ENCODE results near the gene PIGN. TPM values are rescaled to one million over a fixed set of nuclear protein-coding genes. Genes with fewer than 3 reads are reported as not detected.

Gene PIGN
- total and polyA plus RNA-seq, 2 of the 8 experiments (the other 6 are each of a cell fraction or from before 2014, with no cell fraction given): 20.9 to 26.3 TPM

DNA sequence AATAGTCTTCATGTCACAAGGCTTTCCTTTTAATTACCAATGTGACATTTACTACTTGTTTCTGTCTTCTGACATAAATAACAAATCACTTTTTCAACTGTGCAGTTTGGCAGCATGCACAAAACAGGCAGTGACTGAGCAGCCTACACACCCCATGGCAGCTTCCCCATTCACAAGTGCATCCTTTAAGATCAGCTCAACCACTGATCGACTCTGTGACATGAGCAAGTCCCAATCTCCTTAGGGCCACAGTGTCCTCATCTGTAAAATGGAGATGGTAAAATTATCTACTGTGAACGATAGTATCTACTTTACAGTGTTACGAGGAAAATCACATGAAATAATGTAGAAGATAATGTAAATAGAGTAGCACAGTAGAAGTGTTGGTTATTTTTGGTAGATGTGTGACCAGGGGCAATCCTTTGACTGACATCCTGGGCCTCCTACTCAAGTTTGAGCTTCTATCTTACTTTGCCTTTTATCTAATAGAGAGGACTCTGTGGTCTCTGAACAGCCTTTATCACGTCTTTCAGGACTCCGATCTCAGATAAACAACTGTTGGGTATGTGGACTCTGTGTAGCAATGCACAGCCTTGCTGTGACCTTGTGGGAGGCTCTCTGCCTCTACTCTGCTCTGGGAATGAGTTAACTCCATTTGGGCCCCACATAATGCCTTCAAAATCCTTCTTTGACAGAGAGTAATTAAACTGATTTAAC is 120.6 kb downstream of the PIGN start:
- H4K20me1 ChIP-seq (replicated peaks in 1 of 2; ENCODE audit: control insufficient read depth in 1 of 2, insufficient read depth in 2 of 2, low read length in 2 of 2): peaks cover 0 to 4% of the 10 kb centered on the region in 2 experiments
- H3K4me1 ChIP-seq (replicated peaks in 1 of 4; ENCODE audit: control insufficient read depth in 3 of 4, insufficient read depth in 4 of 4, low read length in 3 of 4): no peaks in the 10 kb centered on the region
- H3K23ac ChIP-seq (ENCODE audit: insufficient read length): no peak overlapping the region
- no peak overlapping the region for H3K18ac ChIP-seq (ENCODE audit: extremely low read depth, low read length)
- POLR2A ChIA-PET (ENCODE audit: partially characterized antibody): no interaction called here
- no peaks in the 10 kb centered on the region for H3K23me2 ChIP-seq (ENCODE audit: low read depth, low read length)
- no peak overlapping the region for H3K14ac ChIP-seq (ENCODE audit: insufficient read length)
- H4K8ac ChIP-seq (ENCODE audit: extremely low read depth, insufficient read depth, low read length): no peak overlapping the region
- H3K27me3 ChIP-seq (replicated peaks in 1 of 4; ENCODE audit: control insufficient read depth in 3 of 4, extremely low read depth in 1 of 4, insufficient read depth in 3 of 4, low read length in 3 of 4): no peaks in the 10 kb centered on the region
- H3K4me3 ChIP-seq (ENCODE audit: extremely low read depth in 1 of 4, insufficient read depth in 2 of 4, low read depth in 3 of 4, low read length in 4 of 4): no peak overlapping the region
- no peak overlapping the region for H3K4ac ChIP-seq (replicated peaks; ENCODE audit: insufficient read length, low read depth, low read length)
- CTCF ChIA-PET (ENCODE audit: partially characterized antibody): interaction anchor here (0.5 kb wide), 1 partner anchor 1297 kb away, joined by 3 read pairs; no protein-coding TSS in a partner anchor
- no peak overlapping the region for H2BK12ac ChIP-seq (ENCODE audit: low read depth, low read length)
- no peak overlapping the region for H3K56ac ChIP-seq (replicated peaks; ENCODE audit: insufficient read length, low read depth, low read length)
- H4K5ac ChIP-seq (ENCODE audit: insufficient read length, low read depth, low read length): no peak overlapping the region
- H3K9ac ChIP-seq (replicated peaks in 1 of 4; ENCODE audit: extremely low read depth in 1 of 4, low read depth in 3 of 4, low read length in 3 of 4): no peak overlapping the region
- no peaks in the 10 kb centered on the region for H3K36me3 ChIP-seq (ENCODE audit: control insufficient read depth in 2 of 4, insufficient read depth in 4 of 4, low read length in 3 of 4)
- H2AK5ac ChIP-seq (ENCODE audit: low read depth, low read length): no peak overlapping the region
- no peak for FAIRE-seq
- H4K91ac ChIP-seq (replicated peaks; ENCODE audit: insufficient read length, low read length): no peak overlapping the region
- no peak overlapping the region for H2BK20ac ChIP-seq (ENCODE audit: low read length)
- H3K4me2 ChIP-seq (ENCODE audit: insufficient read depth in 1 of 2, low read depth in 2 of 2, low read length in 2 of 2): no peak overlapping the region
- H3K27ac ChIP-seq (ENCODE audit: low read depth, low read length): no peak overlapping the region
- H2AFZ ChIP-seq (ENCODE audit: low read length): no peak overlapping the region
- H2BK120ac ChIP-seq (replicated peaks; ENCODE audit: low read depth, low read length): no peak overlapping the region
- H3K9me3 ChIP-seq (ENCODE audit: insufficient read depth in 2 of 2, low read depth in 1 of 2, low read length in 1 of 2): no peaks in the 10 kb centered on the region
- no peak overlapping the region for H2BK5ac ChIP-seq (ENCODE audit: low read depth, low read length)
- H3K79me2 ChIP-seq (ENCODE audit: control insufficient read depth in 1 of 2, insufficient read depth in 2 of 2, low read length in 2 of 2): no peaks in the 10 kb centered on the region
- TF ChIP-seq HDAC2 (IDR thresholded peaks at IDR 0.05; ENCODE audit: borderline replicate concordance in 1 of 2, low read depth in 2 of 2, low read length in 2 of 2): no peak
- no peak for TF ChIP-seq CBX5 (IDR thresholded peaks at IDR 0.05; ENCODE audit: low read depth, low read length)
- TF ChIP-seq FOSL1 (IDR thresholded peaks at IDR 0.05; ENCODE audit: insufficient read depth, low read depth, low read length): no peak
- TF ChIP-seq SIX5 (IDR thresholded peaks at IDR 0.05; ENCODE audit: low read depth, low read length): no peak
- TF ChIP-seq SP4 (IDR thresholded peaks at IDR 0.05; ENCODE audit: low read length): no peak
- no peak for TF ChIP-seq SAP30 (IDR thresholded peaks at IDR 0.05; ENCODE audit: insufficient read depth, insufficient replicate concordance, low read length)
- no peak for TF ChIP-seq EP300 (IDR thresholded peaks at IDR 0.05; ENCODE audit: borderline replicate concordance in 1 of 2, low read depth in 2 of 2, low read length in 2 of 2)
- TF ChIP-seq, protein P1, sequence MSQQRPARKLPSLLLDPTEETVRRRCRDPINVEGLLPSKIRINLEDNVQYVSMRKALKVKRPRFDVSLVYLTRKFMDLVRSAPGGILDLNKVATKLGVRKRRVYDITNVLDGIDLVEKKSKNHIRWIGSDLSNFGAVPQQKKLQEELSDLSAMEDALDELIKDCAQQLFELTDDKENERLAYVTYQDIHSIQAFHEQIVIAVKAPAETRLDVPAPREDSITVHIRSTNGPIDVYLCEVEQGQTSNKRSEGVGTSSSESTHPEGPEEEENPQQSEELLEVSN (IDR thresholded peaks at IDR 0.05): no peak
- TF ChIP-seq TCF12 (IDR thresholded peaks at IDR 0.05; ENCODE audit: low read depth, low read length): no peak
- no peak for TF ChIP-seq TBP (IDR thresholded peaks at IDR 0.05; ENCODE audit: low read depth, low read length)
- 96% methylated on average over 5 of the region's 5 CpGs; no CpG with 5 or more reads in 1 of the 2 experiments for WGBS, 2 experiments (ENCODE audit: extremely low coverage in 1 of 2, insufficient coverage in 1 of 2, insufficient read length in 1 of 2, insufficient replicate concordance in 2 of 2, low coverage in 1 of 2, low lambda C conversion rate in 2 of 2, missing lambda C conversion rate in 1 of 2)
- no peak for DNase-seq (ENCODE audit: low read depth in 1 of 2, low spot score in 2 of 2)
- H3K79me1 ChIP-seq (ENCODE audit: low read depth, low read length): no peaks in the 10 kb centered on the region
- H2BK15ac ChIP-seq (ENCODE audit: low read length): no peak overlapping the region

All from H1 (cell line).